Activated T-helper 2 cell treated with anti-CD3 and anti-CD28 coated beads, Interferon-gamma antibody, Interleukin-2, Interleukin-4, amounts not matched to agents 10 μg/mL and 5 μg/mL and 100 μg/mL, durations not matched to agents 14 hours and 24 hours and 36 hours (primary cell): ENCODE measurements around the gene TICAM1. TPM values are rescaled to one million over a fixed set of nuclear protein-coding genes. Genes with fewer than 3 reads are reported as not detected.
A peak's percentile ranks its signal among the peaks of the same experiment; 100 is the strongest.
"Not testable (repeated sequence)": the region's sequence is repeated elsewhere in the genome, so short reads cannot be mapped to it uniquely, and the experiment has no call there.

Experiments used
- DNase-seq: peaks from one replicate; pipeline ENCODE4 v3.0.0; 2021; ENCODE audit warnings: low spot score
- H3K27ac Mint-ChIP-seq: one replicate; pipeline ENCODE4 v1.8.0; 2021; ENCODE audit warnings: mixed read lengths
- H3K27me3 Mint-ChIP-seq: one replicate; pipeline ENCODE4 v1.8.0; 2021; ENCODE audit warnings: low read depth, mixed read lengths
- H3K36me3 Mint-ChIP-seq: one replicate; pipeline ENCODE4 v1.8.0; 2021; ENCODE audit warnings: low read depth, mixed read lengths
- H3K4me1 Mint-ChIP-seq: one replicate; pipeline ENCODE4 v1.8.0; 2021; ENCODE audit warnings: low read depth, mixed read lengths
- H3K4me3 Mint-ChIP-seq: one replicate; pipeline ENCODE4 v1.8.0; 2021; ENCODE audit warnings: low read depth, mild to moderate bottlenecking, moderate library complexity, mixed read lengths
- H3K9me3 Mint-ChIP-seq: one replicate; pipeline ENCODE4 v1.8.0; 2021; ENCODE audit warnings: mixed read lengths
- intact Hi-C: fragments of 100-400 bp; cut with micrococcal nuclease; formaldehyde crosslinking; loops from one replicate; pipeline ENCODE4 v1.15.1; 2023
- total RNA-seq: library from RNA; stranded (reverse); gene quantifications from 2 replicates; pipeline ENCODE4 v1.2.3, GENCODE V29; 2022

The TICAM1 gene
- total RNA-seq, 1 donor from 2014 or later: 30.4 TPM

- Mint-ChIP-seq H3K27me3 (no peaks in the 10 kb centered on the region), H3K9me3 (no peaks in the 10 kb centered on the region), H3K27ac (peak overlapping the region; percentile 90), H3K4me3 (peak overlapping the region; percentile 96), H3K36me3 (peaks cover 23% of the 10 kb centered on the region), H3K4me1 (peaks cover 17% of the 10 kb centered on the region)
- no peak for DNase-seq
- intact Hi-C loops: no loop called here
These were observed 695 bp downstream of the TICAM1 start for GRCh38 chr19:4830768-4831265.

GRCh38 chr19:4830332-4830731, 1.2 kb downstream of the TICAM1 start:
- H3K9me3 Mint-ChIP-seq: no peaks in the 10 kb centered on the region
- intact Hi-C loops: no loop called here
- H3K4me1 Mint-ChIP-seq: peaks cover 17% of the 10 kb centered on the region
- no peaks in the 10 kb centered on the region for H3K27me3 Mint-ChIP-seq
- peak overlapping the region; percentile 96 for H3K4me3 Mint-ChIP-seq
- peaks cover 23% of the 10 kb centered on the region for H3K36me3 Mint-ChIP-seq
- H3K27ac Mint-ChIP-seq: peak overlapping the region; percentile 90
- no peak for DNase-seq

DNA sequence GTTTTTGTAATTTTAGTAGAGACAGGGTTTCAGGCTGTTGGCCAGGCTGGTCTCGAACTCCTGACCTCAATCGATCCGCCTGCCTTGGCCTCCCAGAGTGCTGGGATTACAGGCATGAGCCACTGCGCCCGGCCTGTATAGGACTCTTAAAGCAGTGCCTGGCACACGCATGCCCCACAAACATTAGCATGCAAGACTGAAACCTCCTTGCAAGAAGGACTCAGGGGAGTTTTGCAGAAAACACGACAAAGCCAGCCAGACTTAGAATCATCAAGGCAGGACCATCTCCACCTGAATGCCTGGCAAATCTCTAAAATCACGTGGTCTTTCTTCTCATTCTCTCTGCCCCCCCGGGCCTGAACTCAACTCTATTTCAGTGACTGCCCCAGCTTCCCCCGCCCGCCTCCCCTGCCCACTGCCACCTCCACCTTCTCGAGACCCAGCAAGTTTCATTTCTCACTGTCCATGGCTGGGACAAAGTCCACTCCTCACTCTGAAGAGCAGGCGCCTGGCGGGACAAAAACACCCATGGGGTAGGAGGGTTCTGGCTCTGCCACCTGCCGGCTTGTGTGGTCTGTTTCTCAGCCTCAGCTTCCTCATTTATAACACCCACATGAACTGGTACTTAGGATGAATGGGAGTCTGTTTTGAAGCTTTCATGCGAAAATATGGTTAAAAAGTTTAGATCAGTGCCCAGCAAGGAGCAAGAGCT, 2.4 kb downstream of the TICAM1 start:
- H3K27ac Mint-ChIP-seq: peak overlapping the region; percentile 52
- peaks cover 26% of the 10 kb centered on the region for H3K36me3 Mint-ChIP-seq
- peak overlapping the region; percentile 66 for H3K4me3 Mint-ChIP-seq
- no peaks in the 10 kb centered on the region for H3K9me3 Mint-ChIP-seq
- intact Hi-C loops: no loop called here
- peaks cover 17% of the 10 kb centered on the region for H3K4me1 Mint-ChIP-seq
- DNase-seq: no peak
- no peaks in the 10 kb centered on the region for H3K27me3 Mint-ChIP-seq

- H3K4me3 Mint-ChIP-seq: no peak overlapping the region
- DNase-seq: no peak
- H3K27ac Mint-ChIP-seq: no peak overlapping the region
- H3K4me1 Mint-ChIP-seq: peaks cover 2% of the 10 kb centered on the region
- H3K9me3 Mint-ChIP-seq: no peaks in the 10 kb centered on the region
- H3K36me3 Mint-ChIP-seq: peaks cover 24% of the 10 kb centered on the region
- intact Hi-C loops: no loop called here
- no peaks in the 10 kb centered on the region for H3K27me3 Mint-ChIP-seq
These were observed 7.9 kb downstream of the TICAM1 start for GRCh38 chr19:4823577-4823976.

DNA sequence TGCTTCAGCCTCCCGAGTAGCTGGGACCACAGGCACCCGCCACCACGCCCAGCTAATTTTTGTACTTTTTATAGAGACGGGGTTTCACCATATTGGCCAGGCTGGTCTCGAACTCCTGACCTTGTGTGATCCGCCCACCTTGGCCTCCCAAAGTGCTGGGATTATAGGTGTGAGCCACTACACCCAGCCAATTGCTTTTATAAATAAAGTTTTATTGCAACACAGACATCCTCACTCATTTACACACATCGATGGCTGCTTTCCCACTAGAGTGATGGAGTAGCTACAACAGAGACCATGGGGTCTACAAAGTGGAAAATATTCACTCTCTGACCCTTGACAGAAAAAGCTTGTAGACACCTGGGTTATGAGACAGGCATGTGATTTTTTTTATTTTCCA, 9.2 kb downstream of the TICAM1 start:
- H3K4me1 Mint-ChIP-seq, H3K9me3 Mint-ChIP-seq: not testable (repeated sequence)
- H3K36me3 Mint-ChIP-seq: peaks cover 28% of the 10 kb centered on the region

DNA sequence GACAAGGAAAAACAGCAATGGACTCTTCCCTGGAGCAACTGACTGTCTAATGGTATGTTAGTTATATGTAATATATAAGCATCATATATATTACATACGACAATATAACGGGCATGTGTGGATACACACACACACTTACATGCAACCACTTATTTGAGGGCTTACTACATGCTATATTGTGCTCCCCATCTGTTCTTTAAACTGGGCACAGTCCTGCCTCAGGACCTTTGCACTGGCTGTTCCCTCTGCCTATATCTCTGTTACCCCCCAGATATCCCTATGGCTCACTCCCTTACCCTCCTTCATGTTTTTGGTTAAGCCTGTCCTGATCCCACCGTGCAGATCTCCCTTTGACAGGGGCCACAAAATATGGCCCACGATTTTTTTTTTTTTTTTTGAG, 10.2 kb downstream of the TICAM1 start:
- intact Hi-C loops: no loop called here
- Mint-ChIP-seq H3K27me3 (no peaks in the 10 kb centered on the region), H3K4me3 (no peak overlapping the region), H3K36me3 (peaks cover 39% of the 10 kb centered on the region), H3K4me1 (no peaks in the 10 kb centered on the region), H3K9me3 (no peaks in the 10 kb centered on the region), H3K27ac (peak overlapping the region; percentile 9)
- DNase-seq: no peak

More for the DNA sequence above, 9.2 kb downstream of the TICAM1 start:
- H3K27ac Mint-ChIP-seq, intact Hi-C loops, DNase-seq, H3K27me3 Mint-ChIP-seq, H3K4me3 Mint-ChIP-seq: not testable (repeated sequence)

DNA sequence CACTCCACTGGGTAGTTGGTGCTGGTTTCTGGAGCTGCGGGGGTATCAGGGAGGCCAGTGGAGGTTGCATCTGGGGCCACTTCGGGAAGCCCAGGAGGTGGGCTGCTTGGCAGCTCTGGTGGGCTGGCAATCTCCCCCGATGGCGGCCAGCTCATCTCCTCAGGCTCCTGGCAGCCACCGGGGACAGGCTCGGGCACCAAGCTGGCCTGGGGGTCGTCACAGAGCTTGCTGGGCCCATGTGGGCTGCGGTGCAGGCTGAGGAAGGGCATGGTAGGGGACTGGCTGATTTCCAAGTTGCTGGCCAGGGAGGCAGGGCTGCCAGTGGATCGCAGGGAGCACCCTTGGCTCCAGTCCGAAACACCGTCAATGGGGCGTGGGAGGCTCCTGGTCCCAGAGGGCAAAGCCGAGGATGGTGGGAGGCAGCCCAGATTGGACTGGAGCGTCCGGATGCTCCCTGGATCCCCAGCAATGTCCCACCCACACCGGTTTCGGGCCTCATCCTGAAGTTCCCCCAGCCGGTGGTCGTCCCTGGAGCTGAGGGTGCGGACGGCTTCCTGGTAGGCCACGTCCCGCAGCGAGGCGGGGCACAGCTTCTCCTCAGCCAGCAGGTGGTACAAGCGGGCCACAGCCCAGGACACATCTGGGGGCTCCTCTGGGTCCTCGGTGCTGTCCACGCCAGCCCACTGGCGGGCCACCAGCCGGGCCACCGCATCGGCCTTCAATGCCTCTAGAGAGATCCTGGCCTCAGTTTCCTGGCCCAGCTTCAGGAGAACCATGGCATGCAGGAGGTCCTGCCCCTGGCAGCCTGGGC, 13.8 kb downstream of the TICAM1 start:
- Mint-ChIP-seq H3K36me3 (peaks cover 46% of the 10 kb centered on the region), H3K27ac (no peak overlapping the region), H3K4me3 (no peak overlapping the region), H3K9me3 (no peaks in the 10 kb centered on the region), H3K4me1 (peaks cover 12% of the 10 kb centered on the region), H3K27me3 (no peaks in the 10 kb centered on the region)
- intact Hi-C loops: loop anchor here (10.0 kb wide), 1 partner anchor 217 kb away; no protein-coding TSS in a partner anchor
- no peak for DNase-seq

DNA sequence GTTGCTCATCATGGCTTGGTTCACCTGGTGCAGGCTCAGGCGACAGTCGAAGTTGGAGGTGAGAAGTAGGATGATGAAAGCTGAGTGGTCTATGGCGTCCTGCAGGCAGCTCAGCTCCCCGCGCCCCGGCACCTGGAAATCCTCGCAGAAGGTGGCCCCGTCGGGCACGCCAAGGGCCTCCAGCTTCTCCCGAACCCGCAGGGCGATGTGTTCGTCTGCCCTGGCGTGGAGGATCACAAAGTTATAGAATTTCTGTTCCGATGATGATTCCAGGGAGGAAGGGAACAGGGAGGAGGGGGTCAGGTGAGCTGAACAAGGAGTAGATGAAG, 14.6 kb downstream of the TICAM1 start:
- no peaks in the 10 kb centered on the region for H3K27me3 Mint-ChIP-seq

DNA sequence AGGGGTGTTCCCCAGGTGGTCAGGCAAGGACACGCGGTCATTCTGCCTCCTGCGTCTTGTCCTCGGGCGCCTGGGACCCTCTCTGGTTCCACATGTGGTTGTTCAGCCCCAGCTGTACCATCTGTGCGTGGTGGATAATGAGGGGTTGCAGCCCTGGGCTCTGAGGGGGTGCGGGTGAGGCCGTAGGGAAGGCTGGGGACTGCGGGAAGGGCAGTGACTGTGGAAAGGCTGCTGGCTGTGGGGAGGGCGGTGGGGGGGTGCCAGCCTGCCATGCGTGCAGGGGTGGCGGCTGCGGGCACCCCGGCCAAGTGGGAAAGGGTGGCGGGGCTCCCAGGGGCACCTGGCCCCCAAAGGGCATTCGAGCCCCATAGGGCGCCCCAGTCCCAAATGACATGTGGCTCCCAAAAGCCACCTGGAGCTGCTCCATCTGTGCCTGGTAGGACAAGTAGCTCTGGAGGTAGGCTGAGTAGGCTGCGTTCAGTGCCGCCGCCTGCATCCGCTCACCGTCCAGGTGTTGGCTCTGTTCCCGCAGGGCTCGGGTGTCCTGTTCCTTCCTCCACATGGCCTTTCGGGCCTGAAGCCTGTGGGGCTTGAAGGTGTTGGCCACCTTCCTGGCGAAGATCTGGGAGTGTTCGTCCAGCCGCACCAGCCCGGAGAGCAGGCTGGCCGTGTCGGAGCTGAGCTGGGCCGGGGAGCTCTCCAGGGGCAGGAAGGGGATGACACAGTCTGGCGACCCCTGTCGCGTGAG, 15.1 kb downstream of the TICAM1 start:
- DNase-seq: no peak
- H3K36me3 Mint-ChIP-seq: peaks cover 41% of the 10 kb centered on the region
- intact Hi-C loops: loop anchor here (10.0 kb wide), 1 partner anchor 218 kb away; no protein-coding TSS in a partner anchor
- H3K4me1 Mint-ChIP-seq: peaks cover 12% of the 10 kb centered on the region
- no peaks in the 10 kb centered on the region for H3K9me3 Mint-ChIP-seq
- no peak overlapping the region for H3K4me3 Mint-ChIP-seq
- H3K27ac Mint-ChIP-seq: no peak overlapping the region
- H3K27me3 Mint-ChIP-seq: no peaks in the 10 kb centered on the region

More for the DNA sequence above, 14.6 kb downstream of the TICAM1 start:
- Mint-ChIP-seq H3K4me3 (no peak overlapping the region), H3K4me1 (peaks cover 12% of the 10 kb centered on the region), H3K9me3 (no peaks in the 10 kb centered on the region), H3K27ac (peak overlapping the region; percentile 28), H3K36me3 (peaks cover 43% of the 10 kb centered on the region)
- DNase-seq: no peak
- intact Hi-C loops: loop anchor here (10.0 kb wide), 1 partner anchor 218 kb away; no protein-coding TSS in a partner anchor

DNA sequence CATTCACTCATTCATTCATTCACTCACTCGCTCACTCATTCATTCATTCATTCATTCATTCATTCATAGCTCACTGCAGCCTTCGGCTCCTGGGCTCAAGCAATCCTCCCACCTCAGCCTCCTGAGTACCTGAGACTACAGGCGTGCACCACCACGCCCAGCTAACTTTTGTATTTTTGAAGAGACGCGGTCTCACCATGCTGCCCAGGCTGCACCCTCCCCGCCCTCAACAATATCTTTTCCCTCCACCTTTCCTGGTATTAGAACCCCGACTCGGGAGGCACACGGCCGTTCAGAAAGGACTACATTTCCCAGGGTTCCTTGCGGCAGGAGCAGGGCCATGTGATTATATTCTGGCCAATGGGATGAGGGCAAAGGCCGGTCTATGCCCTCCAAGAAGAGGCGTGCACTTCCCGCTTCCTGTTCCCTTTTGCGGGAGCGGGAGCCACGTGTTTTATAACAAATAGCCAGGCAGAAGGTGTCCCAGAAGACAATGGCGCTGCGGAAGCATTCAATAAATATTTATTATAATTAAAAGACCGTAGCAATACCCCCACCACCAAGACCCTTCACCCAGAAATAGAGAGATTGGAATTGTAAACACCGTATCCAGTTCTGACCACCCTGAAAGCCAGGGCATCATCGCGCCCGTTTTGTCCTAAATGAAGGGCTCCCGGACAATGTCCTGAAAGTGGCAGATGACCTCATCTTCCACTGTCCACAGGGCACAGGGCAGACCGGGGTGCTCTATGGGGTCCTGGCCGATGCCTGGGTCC, 15.9 kb downstream of the TICAM1 start:
- Mint-ChIP-seq H3K27ac (peak overlapping the region; percentile 40), H3K4me1 (peaks cover 14% of the 10 kb centered on the region), H3K36me3 (peaks cover 39% of the 10 kb centered on the region), H3K4me3 (peak overlapping the region; percentile 70), H3K27me3 (no peaks in the 10 kb centered on the region), H3K9me3 (no peaks in the 10 kb centered on the region)
- intact Hi-C loops: loop anchor here (1.0 to 10.0 kb wide), 3 partner anchors 24 to 219 kb away; partner anchors contain the start of gene FEM1A
- DNase-seq: peak; percentile 63

GRCh38 chr19:4814625-4815425, 16.7 kb downstream of the TICAM1 start:
- Mint-ChIP-seq H3K27me3 (no peaks in the 10 kb centered on the region), H3K4me1 (peaks cover 14% of the 10 kb centered on the region), H3K4me3 (peak overlapping the region; percentile 70), H3K27ac (peak overlapping the region; percentile 40), H3K36me3 (peaks cover 38% of the 10 kb centered on the region), H3K9me3 (no peaks in the 10 kb centered on the region)
- DNase-seq: no peak
- intact Hi-C loops: loop anchor here (1.0 to 10.0 kb wide), 3 partner anchors 24 to 220 kb away; partner anchors contain the start of gene FEM1A
